GM21528 (cell line): ENCODE measurements around the gene ERVW-1.
"Not testable (repeated sequence)": the region's sequence is repeated elsewhere in the genome, so short reads cannot be mapped to it uniquely, and the experiment has no call there.

ENCODE experiments used
- ATAC-seq: cut with Tn5 transposase; IDR thresholded peaks from one replicate; pipeline ENCODE4 v1.9.1; 2021; ENCODE audit warnings: mild to moderate bottlenecking, moderate library complexity; ENCODE audit not compliant: unreplicated experiment, low FRiP score

Gene ERVW-1, protein sequence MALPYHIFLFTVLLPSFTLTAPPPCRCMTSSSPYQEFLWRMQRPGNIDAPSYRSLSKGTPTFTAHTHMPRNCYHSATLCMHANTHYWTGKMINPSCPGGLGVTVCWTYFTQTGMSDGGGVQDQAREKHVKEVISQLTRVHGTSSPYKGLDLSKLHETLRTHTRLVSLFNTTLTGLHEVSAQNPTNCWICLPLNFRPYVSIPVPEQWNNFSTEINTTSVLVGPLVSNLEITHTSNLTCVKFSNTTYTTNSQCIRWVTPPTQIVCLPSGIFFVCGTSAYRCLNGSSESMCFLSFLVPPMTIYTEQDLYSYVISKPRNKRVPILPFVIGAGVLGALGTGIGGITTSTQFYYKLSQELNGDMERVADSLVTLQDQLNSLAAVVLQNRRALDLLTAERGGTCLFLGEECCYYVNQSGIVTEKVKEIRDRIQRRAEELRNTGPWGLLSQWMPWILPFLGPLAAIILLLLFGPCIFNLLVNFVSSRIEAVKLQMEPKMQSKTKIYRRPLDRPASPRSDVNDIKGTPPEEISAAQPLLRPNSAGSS

DNA sequence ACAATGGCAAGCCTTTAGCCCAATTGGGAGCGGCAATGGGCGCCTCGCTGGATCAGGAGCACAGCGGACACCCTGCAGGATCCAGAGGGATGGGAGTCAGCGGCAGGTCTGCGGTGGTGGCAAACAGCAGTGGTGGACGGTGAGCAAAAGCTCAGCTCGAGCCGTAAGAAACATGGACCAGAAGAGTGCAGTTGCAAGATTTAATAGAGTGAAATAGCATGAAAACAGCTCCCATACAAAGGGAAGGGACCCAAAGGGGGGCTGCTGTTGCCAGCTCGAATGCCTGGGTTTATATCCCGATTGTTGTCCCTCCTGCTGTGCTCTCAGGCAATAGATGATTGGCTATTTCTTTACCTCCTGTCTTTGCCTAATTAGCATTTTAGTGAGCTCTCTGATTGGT is at the start of gene ERVW-1:
Gene ERVW-1 (minus strand): TSS at position 266 of the 400 bp plus-strand sequence. CDS start 7,565 bp downstream, outside the sequence.
- ATAC-seq, result not testable (repeated sequence)

DNA sequence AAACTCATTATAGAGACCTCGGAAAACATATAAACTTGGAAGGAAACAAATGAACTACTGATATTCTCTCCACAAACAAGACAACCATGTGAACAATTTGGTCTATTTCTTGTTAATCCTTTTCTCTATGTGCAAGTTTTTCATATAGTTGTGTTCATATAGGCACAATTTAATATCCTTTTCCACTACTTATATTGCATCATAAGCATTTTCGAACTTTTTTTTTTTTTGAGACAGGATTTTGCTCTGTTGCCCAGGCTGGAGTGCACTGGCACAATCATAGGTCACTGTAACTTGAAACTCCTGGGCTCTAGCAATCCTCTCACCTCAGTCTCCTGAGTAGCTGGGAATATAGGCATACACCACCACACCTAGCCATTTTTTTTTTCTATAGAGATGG is 45.4 kb upstream of the ERVW-1 start:
- ATAC-seq, result no peak

DNA sequence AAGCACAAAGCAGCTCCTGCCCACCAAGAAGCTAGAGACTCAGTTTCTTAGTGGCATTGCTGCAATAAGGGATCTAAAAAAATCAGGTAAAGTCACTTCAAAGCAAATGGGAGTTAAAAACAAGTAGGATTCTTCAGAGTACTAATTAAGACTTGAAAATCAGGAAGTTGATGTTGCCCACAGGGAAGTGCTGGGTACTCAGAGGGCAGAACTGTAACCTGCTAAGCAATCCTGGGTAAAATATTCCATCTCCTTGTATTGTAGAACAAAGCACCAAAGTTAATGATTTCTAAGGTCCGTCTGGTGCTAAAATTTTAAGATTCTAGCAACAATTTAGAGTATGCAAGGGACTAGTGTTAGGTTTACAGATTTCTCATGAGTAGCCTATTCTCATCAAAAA is 42.3 kb upstream of the ERVW-1 start:
- ATAC-seq, result no peak

DNA sequence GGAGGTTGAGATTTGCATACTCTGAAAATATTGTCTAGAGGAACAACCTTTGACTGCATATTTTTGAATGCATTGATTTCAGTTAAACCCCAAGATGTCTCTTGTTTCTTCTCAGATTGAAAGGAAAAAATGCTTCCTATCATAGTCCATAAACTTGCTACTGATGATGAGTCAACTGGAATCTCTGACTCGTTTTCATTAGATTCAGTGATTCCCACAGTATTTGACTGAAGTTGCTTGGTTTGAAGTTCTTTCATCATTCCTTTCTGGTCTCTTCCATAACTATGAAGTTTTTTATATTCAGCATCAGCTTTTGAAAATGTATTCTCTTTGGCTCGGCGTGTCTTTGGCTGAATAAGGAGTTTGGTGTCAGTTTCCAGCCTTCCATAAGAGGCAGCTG is 39.9 kb upstream of the ERVW-1 start:
- ATAC-seq, result no peak

DNA sequence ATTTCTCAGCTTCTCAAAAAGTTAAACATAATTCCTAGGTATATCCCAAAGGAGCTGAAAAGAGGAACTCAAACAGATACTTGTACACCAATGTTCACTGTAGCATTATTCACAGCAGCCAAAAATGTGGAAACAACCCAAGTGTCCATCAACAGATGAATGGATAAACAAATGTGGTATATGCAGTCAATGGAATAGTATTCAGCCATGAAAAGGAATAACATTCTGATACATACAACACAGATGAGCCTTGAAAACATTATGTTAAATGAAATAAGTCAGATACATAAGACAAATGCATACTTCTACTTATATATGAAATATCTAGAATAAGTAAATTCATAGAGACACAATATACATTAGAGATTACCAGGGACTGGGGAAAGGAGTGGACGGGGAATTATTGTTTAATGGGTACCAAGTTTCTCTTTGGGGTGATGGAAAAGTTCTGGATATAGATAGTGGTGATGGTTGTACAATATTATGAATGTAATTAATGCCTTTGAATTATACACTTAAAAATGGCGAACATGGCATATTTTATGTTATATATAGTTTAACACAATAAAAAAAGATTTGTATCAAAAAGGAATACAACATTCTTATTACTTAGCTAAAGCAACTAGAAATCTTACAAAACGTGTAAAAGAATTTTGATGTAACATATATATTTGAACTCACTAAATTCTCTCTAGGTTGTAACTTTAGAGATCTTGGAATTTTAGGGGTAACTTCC is 35.6 kb upstream of the ERVW-1 start:
- ATAC-seq, result no peak

DNA sequence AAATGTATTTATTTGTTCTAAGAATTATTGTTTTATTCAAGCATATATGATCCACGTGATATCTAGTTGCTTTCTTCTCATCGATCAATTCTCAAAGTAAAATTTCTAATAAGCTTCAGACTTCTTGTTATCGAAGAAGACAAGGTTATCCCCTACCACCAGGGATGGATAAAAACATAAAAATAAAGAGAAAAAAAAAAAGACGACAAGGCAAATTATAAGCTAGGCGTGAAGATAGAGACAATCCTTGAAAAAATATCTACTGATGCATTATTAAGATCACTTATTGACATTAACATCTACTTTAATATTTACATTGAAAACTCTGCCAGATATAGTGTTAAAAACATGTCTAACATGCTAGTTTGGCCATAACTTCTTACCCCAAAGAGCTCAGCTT is 31.2 kb upstream of the ERVW-1 start:
- ATAC-seq, result no peak

DNA sequence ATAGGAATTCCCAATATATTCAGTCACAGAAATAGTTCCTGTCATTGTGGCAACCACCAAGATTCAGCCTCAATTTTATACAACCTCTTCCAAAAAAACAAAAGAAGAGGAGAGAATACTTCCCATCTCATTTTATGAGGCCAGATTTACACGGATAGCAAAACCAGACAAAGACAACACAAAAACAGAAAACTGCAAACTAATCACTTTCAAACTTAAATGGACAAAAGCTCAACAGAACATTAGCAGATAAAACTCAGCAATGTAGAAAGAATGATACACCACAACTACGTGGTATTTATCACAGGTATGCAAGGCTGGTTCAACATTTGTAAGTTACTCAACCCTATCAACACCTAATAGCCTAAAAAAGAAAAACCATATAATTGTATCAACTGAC is 28.6 kb upstream of the ERVW-1 start:
- ATAC-seq, result no peak

DNA sequence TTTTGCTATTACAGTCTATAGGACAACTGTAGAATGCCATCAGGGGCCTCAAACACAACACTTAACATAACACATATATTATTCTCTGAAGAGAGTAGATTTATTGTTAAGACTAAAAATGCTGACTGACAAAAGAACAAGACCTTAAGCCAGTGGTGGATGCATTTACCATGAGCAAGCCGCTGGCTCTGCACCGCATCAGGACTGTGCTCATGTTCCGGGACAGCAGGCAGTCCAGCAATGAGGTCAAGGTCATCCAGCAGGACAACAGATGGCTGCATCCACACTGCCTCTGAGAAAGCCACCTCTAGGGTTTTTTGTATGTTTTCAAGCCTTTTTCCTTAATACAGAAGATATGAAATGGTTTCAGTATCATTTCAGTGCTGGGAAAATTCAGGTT is 26.8 kb upstream of the ERVW-1 start:
- ATAC-seq, result no peak

DNA sequence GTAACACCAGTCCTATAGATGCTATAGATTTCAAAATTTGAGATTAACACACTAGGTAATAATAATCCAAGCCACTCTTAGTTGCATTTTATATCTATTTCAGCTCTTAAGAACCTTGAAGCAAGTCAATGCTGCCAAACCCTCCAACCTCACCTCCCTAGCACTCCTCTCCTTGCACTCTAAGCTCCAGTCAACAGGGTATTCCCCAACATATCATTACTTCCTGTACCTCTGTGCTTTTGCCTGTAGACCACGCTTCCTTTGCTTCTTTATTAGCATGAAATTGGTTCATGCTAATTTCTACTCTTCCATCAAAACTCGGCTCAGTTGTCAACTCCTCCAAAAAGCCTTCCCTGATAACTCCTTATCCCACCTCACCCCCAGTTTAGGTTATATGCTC is 26.0 kb upstream of the ERVW-1 start:
- no peak for ATAC-seq

DNA sequence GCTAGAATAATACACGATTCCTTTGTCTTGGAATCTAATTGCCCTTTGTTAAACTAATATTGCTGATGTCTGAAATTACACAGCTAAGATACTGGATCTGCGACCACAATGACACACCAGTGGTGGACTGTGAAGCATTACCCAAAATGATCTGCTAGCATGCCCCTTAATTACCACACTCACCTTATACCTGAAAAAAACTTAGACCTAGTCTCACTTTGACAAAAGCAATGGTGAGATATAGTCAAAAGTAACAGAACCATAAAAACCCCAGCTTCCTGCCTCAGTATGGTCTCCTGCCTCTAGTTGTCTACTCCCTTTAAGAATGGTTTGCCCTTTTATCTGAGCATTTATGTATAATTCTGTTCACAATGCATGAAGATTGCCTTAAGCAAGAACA is 20.8 kb upstream of the ERVW-1 start:
- ATAC-seq, result no peak

DNA sequence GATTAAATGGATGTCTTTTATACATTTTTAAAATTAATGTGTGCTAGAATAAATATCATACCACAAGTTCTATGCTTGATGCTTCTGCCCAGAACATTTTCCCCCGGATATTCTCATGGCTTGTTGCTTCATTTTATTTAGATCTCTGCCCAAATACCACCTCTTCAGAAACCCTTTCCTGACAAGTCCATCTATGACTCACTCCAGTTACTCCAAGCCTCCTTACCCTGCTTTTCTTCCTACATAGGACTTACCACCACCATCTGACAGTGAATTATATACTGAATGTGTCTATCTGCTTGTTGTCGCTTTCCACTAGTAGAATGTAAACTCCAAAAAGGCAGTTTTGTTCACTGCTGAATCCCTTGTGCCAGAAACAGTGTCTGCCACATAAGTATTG is 19.1 kb upstream of the ERVW-1 start:
- ATAC-seq, result no peak

DNA sequence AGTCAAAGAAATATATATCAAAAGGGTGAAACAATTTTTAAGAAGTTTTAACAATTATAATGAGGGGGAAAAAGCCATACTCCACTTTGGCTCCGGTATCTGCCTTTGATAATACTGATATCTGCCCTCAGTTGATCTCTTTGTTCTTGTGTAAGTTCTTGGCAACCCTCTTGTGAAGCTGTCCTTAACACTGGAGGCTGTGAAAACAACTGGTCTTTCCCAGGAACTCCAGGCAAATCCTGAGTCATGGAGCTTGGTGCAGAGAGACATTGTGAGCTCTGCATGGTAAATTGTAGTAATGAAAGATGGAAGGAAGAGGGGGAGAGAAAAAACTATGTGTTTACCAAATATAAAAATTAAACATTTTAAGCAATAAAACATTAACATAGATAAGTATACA is 11.9 kb upstream of the ERVW-1 start:
- ATAC-seq, result no peak

DNA sequence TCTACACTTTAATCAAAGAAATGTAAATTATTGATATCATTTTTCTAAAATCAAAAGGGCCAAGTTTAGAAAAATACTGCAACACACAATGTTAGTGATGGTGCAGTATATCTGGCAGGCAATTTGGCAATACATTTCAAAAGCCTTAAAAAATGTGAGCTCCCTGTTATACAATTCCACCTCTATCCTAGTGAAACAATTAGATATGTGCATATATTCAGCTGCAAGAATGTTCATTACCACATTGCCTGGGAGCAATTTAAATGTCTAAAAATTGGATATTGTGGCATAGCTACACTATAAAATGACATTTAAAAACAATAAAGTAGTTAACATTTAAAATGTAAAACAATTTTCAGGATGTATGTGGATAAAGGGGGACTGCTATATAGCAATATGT is 10.1 kb upstream of the ERVW-1 start:
- no peak for ATAC-seq

DNA sequence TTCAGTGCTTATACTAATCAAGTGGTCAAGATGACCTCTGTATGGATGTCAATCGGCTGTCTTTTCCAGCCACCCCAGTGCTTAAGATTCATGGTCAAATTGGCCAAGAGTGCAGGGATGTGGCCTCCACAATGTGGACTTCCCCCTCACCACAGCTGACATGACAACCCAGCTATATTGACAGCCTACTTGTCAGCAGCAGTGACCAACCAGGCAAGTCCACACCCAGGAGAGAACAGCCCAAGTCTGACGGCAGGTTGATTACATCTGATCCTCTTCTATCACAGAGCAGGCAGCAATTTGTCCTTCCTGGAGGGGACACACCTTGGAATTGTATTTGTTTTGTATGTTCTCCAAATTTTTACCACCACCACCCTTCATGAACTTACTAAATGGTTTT is 8.2 kb upstream of the ERVW-1 start:
- no peak for ATAC-seq

DNA sequence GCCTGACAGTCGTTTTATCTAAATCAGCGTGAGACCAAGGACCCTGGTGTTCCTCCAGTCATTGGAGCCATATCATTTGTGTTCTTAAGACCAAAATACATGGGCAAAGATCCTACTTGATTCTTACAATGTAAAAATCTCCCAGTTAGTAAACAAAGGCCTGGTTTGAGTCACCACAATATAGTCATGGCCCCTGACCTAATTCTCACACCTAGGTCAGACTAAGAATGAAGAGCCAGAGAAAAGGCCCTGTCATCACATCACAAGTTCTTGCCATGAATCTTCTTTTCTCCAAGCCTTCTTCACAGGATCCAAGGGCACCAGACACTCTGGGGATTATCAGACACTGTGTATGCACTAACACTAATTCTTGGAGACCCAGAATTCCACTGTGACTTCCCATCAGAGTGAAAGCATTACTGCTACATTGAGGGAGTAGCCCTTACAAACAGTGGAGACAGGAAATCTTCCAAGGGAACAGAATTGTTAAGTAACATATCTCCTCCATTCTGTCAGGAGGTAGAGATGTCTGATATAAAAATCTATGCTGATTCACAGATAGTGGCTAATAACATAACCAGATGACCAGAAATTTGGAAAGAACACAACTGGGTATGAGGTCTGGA is 7.6 kb upstream of the ERVW-1 start:
- no peak for ATAC-seq

DNA sequence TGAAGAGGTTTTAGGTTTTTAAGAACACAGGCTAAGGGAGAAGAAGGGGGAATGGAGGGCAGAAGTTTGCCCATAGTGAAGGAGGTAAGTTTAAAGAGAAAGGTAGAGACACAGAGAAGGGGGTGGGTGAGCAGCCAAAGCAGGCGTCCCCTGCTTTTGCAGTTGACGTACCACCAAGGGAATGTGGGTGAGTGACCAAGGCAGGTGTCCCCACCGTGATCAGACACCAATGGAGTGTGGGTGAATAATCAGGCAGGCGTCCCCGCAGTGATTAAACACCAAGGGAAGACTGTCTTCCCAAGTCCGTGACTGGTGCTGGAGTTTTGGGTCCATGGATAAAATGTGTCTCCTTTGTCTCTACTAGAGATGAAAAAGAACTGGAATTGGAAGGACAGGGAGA is 6.5 kb upstream of the ERVW-1 start:
- not testable (repeated sequence) for ATAC-seq

DNA sequence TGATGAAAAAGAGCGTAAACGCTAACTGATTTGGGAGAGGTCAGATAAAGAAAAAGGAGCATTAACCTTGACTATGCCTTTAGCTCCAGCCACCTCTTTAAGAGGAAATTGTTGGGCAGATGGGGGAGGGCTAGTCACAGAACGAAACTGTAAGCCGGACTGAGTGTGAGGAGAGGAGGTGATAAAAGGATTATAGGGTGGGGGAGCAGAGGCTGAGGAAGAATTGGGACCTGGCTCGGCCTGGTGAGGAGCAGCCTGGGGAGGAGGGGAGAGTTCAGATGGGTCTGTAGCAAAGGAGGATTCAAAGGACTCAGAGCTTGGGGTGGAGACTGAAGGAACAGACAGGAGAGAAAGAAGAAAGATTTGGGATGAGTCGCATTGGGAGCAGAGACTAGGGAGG is 5.9 kb upstream of the ERVW-1 start:
- ATAC-seq, result not testable (repeated sequence)

DNA sequence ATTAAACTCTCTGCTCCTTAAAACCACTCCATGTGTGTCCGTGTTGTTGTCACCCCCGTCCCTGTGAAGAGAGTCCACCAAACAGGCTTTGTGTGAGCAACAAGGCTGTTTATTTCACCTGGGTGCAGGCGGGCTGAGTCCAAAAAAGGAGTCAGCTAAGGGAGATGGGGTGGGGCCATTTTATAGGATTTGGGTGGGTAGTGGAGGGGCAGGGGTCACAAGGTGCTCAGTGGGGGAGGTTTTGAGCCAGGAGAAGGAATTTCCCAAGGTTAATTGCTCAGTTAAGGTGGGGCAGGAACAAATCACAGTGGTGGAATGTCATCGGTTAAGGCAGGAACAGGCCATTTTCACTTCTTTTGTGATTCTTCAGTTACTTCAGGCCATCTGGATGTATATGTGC is 1.4 kb upstream of the ERVW-1 start:
- ATAC-seq, result not testable (repeated sequence)

DNA sequence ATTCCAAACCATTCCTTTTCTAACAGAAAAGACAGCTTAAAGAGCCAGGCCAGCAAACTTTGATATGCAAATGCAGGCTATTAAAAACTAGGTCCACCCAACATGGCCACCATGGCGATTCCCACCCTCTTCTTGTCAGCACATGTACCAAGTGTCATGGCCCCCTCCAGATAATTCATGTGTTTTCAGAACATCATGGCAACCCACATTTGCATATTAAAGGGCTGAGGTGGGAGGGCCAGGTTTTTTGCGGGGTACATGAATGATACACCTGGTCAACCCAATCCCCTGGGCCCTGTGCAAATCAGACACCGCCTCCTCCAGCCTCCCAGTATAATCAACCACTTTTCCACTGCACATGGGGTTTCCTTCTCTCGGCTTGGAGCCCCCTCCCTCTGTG is 965 bp upstream of the ERVW-1 start:
- ATAC-seq, result no peak

DNA sequence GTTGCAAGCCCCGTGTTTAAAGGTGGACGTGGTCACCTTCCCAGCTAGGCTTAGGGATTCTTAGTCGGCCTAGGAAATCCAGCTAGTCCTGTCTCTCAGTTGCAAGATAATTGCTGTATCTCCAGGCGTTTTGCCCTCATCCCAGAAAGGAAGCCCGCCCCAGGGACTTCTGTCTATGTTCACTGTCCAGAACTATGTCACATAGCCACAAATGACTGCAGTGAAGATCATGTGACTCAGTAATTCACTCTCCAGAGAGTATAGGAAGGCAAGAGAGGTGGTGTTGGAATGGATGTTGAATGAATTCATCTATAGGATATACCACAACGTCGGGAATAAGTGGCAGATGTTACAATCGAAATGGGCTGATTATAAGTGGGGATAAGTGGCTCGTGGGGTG is 349 bp upstream of the ERVW-1 start:
- ATAC-seq, result no peak

DNA sequence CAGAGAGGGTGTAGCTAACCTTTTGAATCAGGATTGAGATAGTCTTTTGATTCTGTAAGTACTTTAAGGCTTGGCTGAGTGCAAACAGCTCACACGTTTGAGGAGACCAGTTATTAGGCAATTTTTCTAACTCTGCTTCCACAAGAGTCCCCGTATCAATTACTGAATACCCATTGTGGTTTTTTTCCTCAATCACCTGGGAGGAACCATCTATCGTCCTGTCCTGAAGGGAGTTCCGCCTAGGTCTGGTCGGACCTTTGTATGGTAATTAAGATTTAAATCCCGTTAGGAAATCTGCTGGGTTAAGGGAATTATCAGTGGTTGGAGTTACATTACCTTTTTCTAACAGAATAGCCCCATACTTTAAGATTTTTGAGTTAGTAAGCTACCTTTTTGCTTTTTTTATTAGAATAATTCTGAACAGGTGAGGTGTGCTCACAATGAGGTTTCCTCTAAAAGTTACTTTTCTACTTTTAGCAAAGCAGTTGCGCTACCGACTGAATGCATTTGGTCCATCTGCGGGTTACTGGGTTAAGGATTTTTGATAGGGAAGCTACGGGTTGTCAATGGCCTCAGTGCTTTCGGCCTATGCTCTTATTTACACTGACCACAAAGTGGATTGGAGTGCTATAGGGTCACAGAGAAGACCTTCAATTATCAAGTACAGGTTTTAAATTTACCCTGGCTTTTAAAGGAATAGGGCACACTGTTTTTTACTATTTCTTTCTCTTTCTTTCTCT is 1.7 kb downstream of the ERVW-1 start:
- not testable (repeated sequence) for ATAC-seq
